OCI-LY3 (cell line): Measurements from ENCODE around the gene HERC6.
"Not testable (repeated sequence)": the region's sequence is repeated elsewhere in the genome, so short reads cannot be mapped to it uniquely, and the experiment has no call there.

Experiments used
- CTCF ChIP-seq: fragments of 200-600, 300-600 bp; sonication (generic); IDR thresholded peaks from 2 replicates; pipeline ENCODE4 v1.5.1; 2014; ENCODE audit warnings: antibody characterized with exemption, low read length, low read depth
- EZH2phosphoT487 ChIP-seq: fragments of 200-600 bp; shearing (Covaris generic); IDR thresholded peaks from 2 replicates; pipeline ENCODE4 v1.6.1; 2018; ENCODE audit warnings: antibody characterized with exemption, mixed run types, low read depth

DNA sequence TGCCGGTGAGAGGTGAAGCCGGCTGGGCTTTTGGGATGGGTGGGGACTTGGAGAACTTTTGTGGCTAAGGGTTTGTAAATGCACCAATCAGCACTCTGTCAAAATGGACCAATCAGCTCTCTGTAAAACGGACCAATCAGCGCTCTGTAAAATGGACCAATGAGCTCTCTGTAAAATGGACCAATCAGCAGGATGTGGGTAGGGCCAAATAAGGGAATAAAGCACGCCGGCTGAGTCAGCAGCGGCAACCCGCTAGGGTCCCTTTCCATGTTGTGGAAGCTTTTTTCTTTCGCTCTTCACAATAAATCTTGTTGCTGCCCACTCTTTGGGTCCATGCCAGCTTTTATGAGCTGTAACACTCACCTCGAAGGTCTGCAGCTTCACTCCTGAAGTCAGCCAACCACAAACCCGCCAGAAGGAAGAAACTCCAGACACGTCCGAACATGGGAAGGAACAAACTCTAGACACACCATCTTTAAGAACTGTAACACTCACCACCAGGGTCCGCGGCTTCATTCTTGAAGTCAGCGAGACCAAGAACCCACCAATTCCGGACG lies 17.4 kb upstream of the HERC6 start:
- TF ChIP-seq CTCF, EZH2phosphoT487: not testable (repeated sequence)
